Naive B cell (primary cell): ENCODE data around the gene PRKCB. TPM values are rescaled to one million over a fixed set of nuclear protein-coding genes. Genes with fewer than 3 reads are reported as not detected.

Experiments
- ATAC-seq, 2 donors: fragments of 150-1000 bp; cut with Tn5 transposase; 2 replicates each; pipeline ENCODE4 v1.10.0; 2021; ENCODE audit warnings: low read depth in 2 of 2, mild to moderate bottlenecking in 2 of 2, moderate library complexity in 2 of 2
- DNase-seq: peaks from one replicate; pipeline ENCODE4 v3.0.0; 2022
- H3K27ac Mint-ChIP-seq, 6 donors: one replicate each; pipeline ENCODE4 v1.8.0; 2020 to 2022; ENCODE audit warnings: mild to moderate bottlenecking in 6 of 6, mixed read lengths in 6 of 6, moderate library complexity in 5 of 6, inconsistent platforms in 2 of 6
- H3K27me3 Mint-ChIP-seq, 3 donors: one replicate each; pipeline ENCODE4 v1.8.0; 2021 to 2022; ENCODE audit warnings: mixed read lengths in 3 of 3, mild to moderate bottlenecking in 1 of 3
- H3K36me3 Mint-ChIP-seq, 2 donors: one replicate each; pipeline ENCODE4 v1.8.0; 2020 to 2022; ENCODE audit warnings: mixed read lengths in 2 of 2, inconsistent platforms in 1 of 2, mild to moderate bottlenecking in 1 of 2
- H3K4me1 Mint-ChIP-seq, 3 donors: one replicate each; pipeline ENCODE4 v1.8.0; 2020 to 2022; ENCODE audit warnings: mixed read lengths in 3 of 3, inconsistent platforms in 1 of 3, mild to moderate bottlenecking in 1 of 3, moderate library complexity in 1 of 3
- H3K4me3 Mint-ChIP-seq, 8 donors: one replicate each; pipeline ENCODE4 v1.8.0; 2020 to 2022; ENCODE audit warnings: mild to moderate bottlenecking in 8 of 8, mixed read lengths in 8 of 8, moderate library complexity in 8 of 8, inconsistent platforms in 2 of 8
- H3K9me3 Mint-ChIP-seq, 7 donors: one replicate each; pipeline ENCODE4 v1.8.0; 2020 to 2022; ENCODE audit warnings: mixed read lengths in 7 of 7, mild to moderate bottlenecking in 5 of 7, inconsistent platforms in 2 of 7, moderate library complexity in 1 of 7
- polyA plus RNA-seq, 6 donors: library from polyadenylated mRNA; unstranded; fragments of 300-500 nt; fragmentation: Illumina TruSeq; gene quantifications; one replicate each; pipeline ENCODE4 v1.2.3, GENCODE V29; 2021; ENCODE audit warnings: low read depth in 6 of 6

The PRKCB gene
- polyA plus RNA-seq, 6 donors from 2014 or later: 213 to 344 (median 285) TPM

- peaks cover 57 to 73% (median 70%) of the 10 kb centered on the region in 3 donors for H3K27me3 Mint-ChIP-seq
These were observed 427.0 kb downstream of the PRKCB start for GRCh38 chr16:24262816-24263215.

More at GRCh38 chr16:24262816-24263215, 427.0 kb downstream of the PRKCB start:
- Mint-ChIP-seq H3K4me1 (no peaks in the 10 kb centered on the region), H3K4me3 (no peak overlapping the region), H3K36me3 (peaks cover 9 to 16% of the 10 kb centered on the region in 2 donors), H3K9me3 (peaks cover 0 to 22% (median 5%) of the 10 kb centered on the region in 7 donors), H3K27ac (no peak overlapping the region)
- no peak for ATAC-seq
- no peak for DNase-seq

Other genes with a start within 250 kb of the PRKCB start
- gene NDUFAB1, start 239.7 kb upstream of the PRKCB start, polyA plus RNA-seq: 100 to 1,000 TPM; 159 to 221 (median 172) TPM
- gene PALB2, start 194.7 kb upstream of the PRKCB start, polyA plus RNA-seq: 1 to 10 TPM; 2.4 to 10.0 (median 6.2) TPM
- gene DCTN5, start 194.5 kb upstream of the PRKCB start, polyA plus RNA-seq: 10 to 100 TPM; 28.0 to 61.6 (median 48.4) TPM
- under 1 TPM in 3 of 6 donors, not detected in 3; 0.27 to 0.96 (median 0.45) TPM for gene PLK1, start 157.1 kb upstream of the PRKCB start, polyA plus RNA-seq
- not detected for gene ERN2, start 122.8 kb upstream of the PRKCB start, polyA plus RNA-seq
- not detected for gene CHP2, start 81.0 kb upstream of the PRKCB start, polyA plus RNA-seq